Fibroblast of lung (primary cell): ENCODE data around the gene S100Z. TPM values are rescaled to one million over a fixed set of nuclear protein-coding genes. Genes with fewer than 3 reads are reported as not detected.
"Not testable (repeated sequence)": the region's sequence is repeated elsewhere in the genome, so short reads cannot be mapped to it uniquely, and the experiment has no call there.

Experiments used
- DNase-seq, 2 donors: peaks; one replicate each; pipeline versions ENCODE4 v3.0.0 to v3.0.0-alpha.2; 2010; ENCODE audit warnings: low read depth in 2 of 2
- H2AFZ ChIP-seq: 2 replicates; pipeline ENCODE4 v1.5.1; 2012; ENCODE audit warnings: low read length, control low read depth, inconsistent platforms
- H3K27ac ChIP-seq: 2 replicates; pipeline ENCODE4 v1.5.1; 2011; ENCODE audit warnings: low read length, control low read depth; ENCODE audit not compliant: insufficient read depth
- H3K27me3 ChIP-seq: 2 replicates; pipeline ENCODE4 v1.5.1; 2011; ENCODE audit warnings: mild to moderate bottlenecking, low read length; ENCODE audit not compliant: control insufficient read depth, insufficient read depth
- H3K36me3 ChIP-seq: 2 replicates; pipeline ENCODE4 v1.5.1; 2011; ENCODE audit warnings: low read length; ENCODE audit not compliant: control insufficient read depth, insufficient read depth
- H3K4me1 ChIP-seq: 2 replicates; pipeline ENCODE4 v1.5.1; 2011; ENCODE audit warnings: low read length; ENCODE audit not compliant: control insufficient read depth, insufficient read depth; ENCODE audit errors: extremely low read depth
- H3K4me2 ChIP-seq: 2 replicates; pipeline ENCODE4 v1.5.1; 2011; ENCODE audit warnings: low read length, control low read depth; ENCODE audit not compliant: insufficient read depth; ENCODE audit errors: extremely low read depth
- H3K4me3 ChIP-seq, 4 experiments: fragments of 200-600 bp in 1 of 4; sonication (generic) in 1 of 4; replicated peaks in 1 of 4; 2 replicates each; pipeline ENCODE4 v1.5.1; 2011 to 2016; ENCODE audit warnings: low read length in 4 of 4, low read depth in 3 of 4, mild to moderate bottlenecking in 3 of 4, control low read depth in 2 of 4, inconsistent platforms in 1 of 4, mixed read lengths in 1 of 4; ENCODE audit not compliant: insufficient read depth in 1 of 4; ENCODE audit errors: control extremely low read depth in 1 of 4
- H3K79me2 ChIP-seq: 2 replicates; pipeline ENCODE4 v1.5.1; 2012; ENCODE audit warnings: mild to moderate bottlenecking, low read length, inconsistent platforms; ENCODE audit not compliant: control insufficient read depth, insufficient read depth
- H3K9ac ChIP-seq: 2 replicates; pipeline ENCODE4 v1.5.1; 2011; ENCODE audit warnings: mild to moderate bottlenecking, low read length, control low read depth; ENCODE audit not compliant: insufficient read depth
- H3K9me3 ChIP-seq: 2 replicates; pipeline ENCODE4 v1.5.1; 2012; ENCODE audit warnings: low read depth, low read length; ENCODE audit not compliant: control insufficient read depth, insufficient read depth
- H4K20me1 ChIP-seq: 2 replicates; pipeline ENCODE4 v1.5.1; 2011; ENCODE audit warnings: low read length; ENCODE audit not compliant: control insufficient read depth, insufficient read depth; ENCODE audit errors: extremely low read depth
- CTCF ChIP-seq, 2 donors: IDR thresholded peaks in 1 of 2; conservative IDR thresholded peaks in 1 of 2; 1 replicate in 1 of 2; 2 replicates in 1 of 2; pipeline ENCODE4 v1.5.1; 2011 to 2012; ENCODE audit warnings: low read length in 2 of 2, control low read depth in 1 of 2, inconsistent platforms in 1 of 2, low read depth in 1 of 2, mild to moderate bottlenecking in 1 of 2
- EZH2 ChIP-seq: IDR thresholded peaks from 2 replicates; pipeline ENCODE4 v1.5.1; 2012; ENCODE audit warnings: low read length, control low read depth, mild to moderate bottlenecking; ENCODE audit errors: missing control alignments
- polyA plus RNA-seq, 2 donors: library from polyadenylated mRNA; depleted of rRNA in 1 of 2; stranded (reverse) in 1 of 2; unstranded in 1 of 2; fragments of >200 nt; gene quantifications; 2 replicates each; pipeline ENCODE4 v1.2.1, GENCODE V29; 2011 to 2012; ENCODE audit warnings: missing spikeins in 1 of 2
- total RNA-seq: library from RNA; depleted of rRNA; stranded (reverse); fragments of >200 nt; gene quantifications from 2 replicates; pipeline ENCODE4 v1.2.1, GENCODE V29; 2014

Gene S100Z
- total and polyA plus RNA-seq, 2 donors (not counting 1 experiment from before 2014, with no cell fraction given) = not detected

- Histone ChIP-seq H4K20me1 (no peaks in the 10 kb centered on the region), H3K27me3 (no peaks in the 10 kb centered on the region), H3K9me3 (no peaks in the 10 kb centered on the region), H3K36me3 (no peaks in the 10 kb centered on the region), H3K27ac (no peak overlapping the region), H2AFZ (peak overlapping the region; percentile 0), H3K9ac (peak overlapping the region; percentile 58), H3K79me2 (no peaks in the 10 kb centered on the region), H3K4me3 (peak overlapping the region; percentile 79 to 86 (median 82)), H3K4me2 (peak overlapping the region; percentile 88), H3K4me1 (no peaks in the 10 kb centered on the region)
- peak; percentile 18 to 35 for DNase-seq
- no peak for TF ChIP-seq CTCF (conservative IDR thresholded peaks at IDR 0.05 in 1 of 2, IDR thresholded peaks at IDR 0.05 in 1 of 2; ENCODE audit: low read depth in 1 of 2, low read length in 2 of 2)
- TF ChIP-seq EZH2 = no peak
Observed at GRCh38 chr5:76819851-76820525, 29.8 kb upstream of the S100Z start.

GRCh38 chr5:76820526-76820890, 29.3 kb upstream of the S100Z start:
- H3K36me3 ChIP-seq = no peaks in the 10 kb centered on the region
- H3K9ac ChIP-seq = no peak overlapping the region
- H3K9me3 ChIP-seq = no peaks in the 10 kb centered on the region
- TF ChIP-seq CTCF (conservative IDR thresholded peaks at IDR 0.05 in 1 of 2, IDR thresholded peaks at IDR 0.05 in 1 of 2; ENCODE audit: low read depth in 1 of 2, low read length in 2 of 2) (no peak), EZH2 (no peak)
- H2AFZ ChIP-seq = no peak overlapping the region
- DNase-seq = peak in 1 of 2 donors; percentile 24
- no peaks in the 10 kb centered on the region for H4K20me1 ChIP-seq
- H3K4me3 ChIP-seq = peak overlapping the region in 3 of 4 experiments; percentile 3 to 86 (median 82)
- H3K27me3 ChIP-seq = no peaks in the 10 kb centered on the region
- H3K79me2 ChIP-seq = no peaks in the 10 kb centered on the region
- no peak overlapping the region for H3K4me2 ChIP-seq
- H3K4me1 ChIP-seq = no peaks in the 10 kb centered on the region
- no peak overlapping the region for H3K27ac ChIP-seq

GRCh38 chr5:76821136-76821535, 28.7 kb upstream of the S100Z start:
- no peaks in the 10 kb centered on the region for H3K9me3 ChIP-seq
- H3K4me2 ChIP-seq = no peak overlapping the region
- no peaks in the 10 kb centered on the region for H3K4me1 ChIP-seq
- no peak overlapping the region for H3K9ac ChIP-seq
- DNase-seq = no peak
- H2AFZ ChIP-seq = no peak overlapping the region
- no peaks in the 10 kb centered on the region for H3K36me3 ChIP-seq
- H3K79me2 ChIP-seq = no peaks in the 10 kb centered on the region
- no peak overlapping the region for H3K27ac ChIP-seq
- TF ChIP-seq EZH2 (no peak), CTCF (conservative IDR thresholded peaks at IDR 0.05 in 1 of 2, IDR thresholded peaks at IDR 0.05 in 1 of 2; ENCODE audit: low read depth in 1 of 2, low read length in 2 of 2) (no peak)
- H4K20me1 ChIP-seq = no peaks in the 10 kb centered on the region
- H3K4me3 ChIP-seq = peak overlapping the region in 1 of 4 experiments; percentile 13
- no peaks in the 10 kb centered on the region for H3K27me3 ChIP-seq

GRCh38 chr5:76822105-76822731, 27.6 kb upstream of the S100Z start:
- not testable (repeated sequence) for H3K4me2 ChIP-seq, H3K4me3 ChIP-seq, H2AFZ ChIP-seq, H4K20me1 ChIP-seq, H3K4me1 ChIP-seq, H3K27ac ChIP-seq, H3K36me3 ChIP-seq, DNase-seq, H3K79me2 ChIP-seq, H3K9ac ChIP-seq, H3K27me3 ChIP-seq, H3K9me3 ChIP-seq
